A549 (cell line): ENCODE measurements around the gene SYT1.

Experiments
- BHLHE40 ChIP-seq: IDR thresholded peaks from 2 replicates; pipeline ENCODE4 v1.6.1; 2012; ENCODE audit warnings: low read depth, low read length, inconsistent platforms
- CBX8 ChIP-seq: fragments of 200-600 bp; sonication (generic); IDR thresholded peaks from 2 replicates; pipeline ENCODE4 v1.6.1; 2016
- EP300 ChIP-seq, 2 experiments: fragments of >200 bp; sonication (Bioruptor Twin); formaldehyde crosslinking; IDR thresholded peaks; 2 replicates in 1 of 2; 3 replicates in 1 of 2; pipeline ENCODE4 v1.6.1; 2016 to 2017
- KDM5A ChIP-seq: fragments of 200-600 bp; sonication (generic); IDR thresholded peaks from 2 replicates; pipeline ENCODE4 v1.6.1; 2016; ENCODE audit warnings: antibody characterized with exemption, mild to moderate bottlenecking
- TF ChIP-seq, protein P1 (sequence below): fragments of 150-350 bp; IDR thresholded peaks from 2 replicates; pipeline ENCODE4 v1.6.1; 2014; ENCODE audit warnings: low read depth, mild to moderate bottlenecking, low read length
- TF ChIP-seq, protein P2 (sequence below): fragments of >200 bp; sonication (Bioruptor Twin); formaldehyde crosslinking; IDR thresholded peaks from 3 replicates; pipeline ENCODE4 v1.5.1; 2016
- TF ChIP-seq, protein P3 (sequence below): IDR thresholded peaks from 2 replicates; pipeline ENCODE4 v1.6.1; 2012
- TF ChIP-seq, protein P4 (sequence below): fragments of 450-650 bp; IDR thresholded peaks from 2 replicates; pipeline ENCODE4 v1.6.1; 2014; ENCODE audit warnings: antibody characterized with exemption

DNA sequence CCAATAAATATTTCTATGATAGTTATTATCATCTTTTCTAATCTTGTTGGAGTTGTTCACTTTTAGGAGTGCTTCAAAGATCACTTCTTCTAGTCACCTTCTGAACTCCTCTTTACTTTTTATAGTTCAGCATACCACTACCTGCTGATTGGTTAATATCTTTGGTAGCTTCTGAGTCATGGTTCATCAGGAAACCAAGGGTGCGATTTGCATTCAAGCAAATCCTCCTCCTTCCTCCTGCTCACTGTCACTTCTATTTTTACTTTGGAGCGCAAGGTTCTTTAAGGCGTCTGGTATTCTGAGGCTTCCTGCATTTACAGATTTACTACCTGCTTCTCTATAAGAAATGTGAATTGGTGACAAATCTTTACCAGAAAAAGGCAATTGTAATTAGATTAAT, 24.0 kb downstream of the SYT1 start:
- TF ChIP-seq, protein P1, sequence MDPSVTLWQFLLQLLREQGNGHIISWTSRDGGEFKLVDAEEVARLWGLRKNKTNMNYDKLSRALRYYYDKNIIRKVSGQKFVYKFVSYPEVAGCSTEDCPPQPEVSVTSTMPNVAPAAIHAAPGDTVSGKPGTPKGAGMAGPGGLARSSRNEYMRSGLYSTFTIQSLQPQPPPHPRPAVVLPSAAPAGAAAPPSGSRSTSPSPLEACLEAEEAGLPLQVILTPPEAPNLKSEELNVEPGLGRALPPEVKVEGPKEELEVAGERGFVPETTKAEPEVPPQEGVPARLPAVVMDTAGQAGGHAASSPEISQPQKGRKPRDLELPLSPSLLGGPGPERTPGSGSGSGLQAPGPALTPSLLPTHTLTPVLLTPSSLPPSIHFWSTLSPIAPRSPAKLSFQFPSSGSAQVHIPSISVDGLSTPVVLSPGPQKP, result no peak
- TF ChIP-seq KDM5A (no peak), BHLHE40 (no peak), CBX8 (no peak), EP300 (IDR thresholded peaks at IDR 0.05) (no peak)
- TF ChIP-seq, protein P2, sequence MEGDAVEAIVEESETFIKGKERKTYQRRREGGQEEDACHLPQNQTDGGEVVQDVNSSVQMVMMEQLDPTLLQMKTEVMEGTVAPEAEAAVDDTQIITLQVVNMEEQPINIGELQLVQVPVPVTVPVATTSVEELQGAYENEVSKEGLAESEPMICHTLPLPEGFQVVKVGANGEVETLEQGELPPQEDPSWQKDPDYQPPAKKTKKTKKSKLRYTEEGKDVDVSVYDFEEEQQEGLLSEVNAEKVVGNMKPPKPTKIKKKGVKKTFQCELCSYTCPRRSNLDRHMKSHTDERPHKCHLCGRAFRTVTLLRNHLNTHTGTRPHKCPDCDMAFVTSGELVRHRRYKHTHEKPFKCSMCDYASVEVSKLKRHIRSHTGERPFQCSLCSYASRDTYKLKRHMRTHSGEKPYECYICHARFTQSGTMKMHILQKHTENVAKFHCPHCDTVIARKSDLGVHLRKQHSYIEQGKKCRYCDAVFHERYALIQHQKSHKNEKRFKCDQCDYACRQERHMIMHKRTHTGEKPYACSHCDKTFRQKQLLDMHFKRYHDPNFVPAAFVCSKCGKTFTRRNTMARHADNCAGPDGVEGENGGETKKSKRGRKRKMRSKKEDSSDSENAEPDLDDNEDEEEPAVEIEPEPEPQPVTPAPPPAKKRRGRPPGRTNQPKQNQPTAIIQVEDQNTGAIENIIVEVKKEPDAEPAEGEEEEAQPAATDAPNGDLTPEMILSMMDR, result no peak
- TF ChIP-seq, protein P3, sequence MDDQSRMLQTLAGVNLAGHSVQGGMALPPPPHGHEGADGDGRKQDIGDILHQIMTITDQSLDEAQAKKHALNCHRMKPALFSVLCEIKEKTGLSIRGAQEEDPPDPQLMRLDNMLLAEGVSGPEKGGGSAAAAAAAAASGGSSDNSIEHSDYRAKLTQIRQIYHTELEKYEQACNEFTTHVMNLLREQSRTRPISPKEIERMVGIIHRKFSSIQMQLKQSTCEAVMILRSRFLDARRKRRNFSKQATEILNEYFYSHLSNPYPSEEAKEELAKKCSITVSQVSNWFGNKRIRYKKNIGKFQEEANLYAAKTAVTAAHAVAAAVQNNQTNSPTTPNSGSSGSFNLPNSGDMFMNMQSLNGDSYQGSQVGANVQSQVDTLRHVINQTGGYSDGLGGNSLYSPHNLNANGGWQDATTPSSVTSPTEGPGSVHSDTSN, result no peak
- TF ChIP-seq, protein P4, sequence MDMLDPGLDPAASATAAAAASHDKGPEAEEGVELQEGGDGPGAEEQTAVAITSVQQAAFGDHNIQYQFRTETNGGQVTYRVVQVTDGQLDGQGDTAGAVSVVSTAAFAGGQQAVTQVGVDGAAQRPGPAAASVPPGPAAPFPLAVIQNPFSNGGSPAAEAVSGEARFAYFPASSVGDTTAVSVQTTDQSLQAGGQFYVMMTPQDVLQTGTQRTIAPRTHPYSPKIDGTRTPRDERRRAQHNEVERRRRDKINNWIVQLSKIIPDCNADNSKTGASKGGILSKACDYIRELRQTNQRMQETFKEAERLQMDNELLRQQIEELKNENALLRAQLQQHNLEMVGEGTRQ, result no peak
